Lower leg skin (tissue), 3 donors: Measurements from ENCODE around the gene SERPINA1.

ENCODE experiments used
- CTCF ChIP-seq, 3 donors: fragments of 450-650 bp; IDR thresholded peaks; one replicate each; pipeline ENCODE4 v1.5.1; 2016; ENCODE audit warnings: antibody characterized with exemption in 3 of 3, mild to moderate bottlenecking in 3 of 3, moderate library complexity in 2 of 3
- POLR2A ChIP-seq, 2 donors: fragments of 450-650 bp; IDR thresholded peaks; one replicate each; pipeline ENCODE4 v1.6.1; 2016 to 2017; ENCODE audit warnings: antibody characterized with exemption in 2 of 2, mild to moderate bottlenecking in 1 of 2, moderate library complexity in 1 of 2

GRCh38 chr14:94376976-94377865 lies 11.2 kb downstream of the SERPINA1 start:
- no peak for TF ChIP-seq POLR2A (IDR thresholded peaks at IDR 0.05)
- TF ChIP-seq CTCF (IDR thresholded peaks at IDR 0.05), result no peak
